GM18867 (cell line): ENCODE results near the gene GRIK3.

ENCODE experiments used
- ATAC-seq: cut with Tn5 transposase; IDR thresholded peaks from one replicate; pipeline ENCODE4 v1.9.1; 2021; ENCODE audit warnings: mild to moderate bottlenecking, moderate library complexity; ENCODE audit not compliant: unreplicated experiment

The GRIK3 gene

GRCh38 chr1:36859926-36860325 is 174.4 kb downstream of the GRIK3 start:
- no peak for ATAC-seq

- ATAC-seq = no peak
These were observed 175.3 kb downstream of the GRIK3 start for GRCh38 chr1:36858981-36859380.

- ATAC-seq = no peak
These were observed 175.8 kb downstream of the GRIK3 start for GRCh38 chr1:36858553-36858952.

GRCh38 chr1:36857754-36858153 is 176.6 kb downstream of the GRIK3 start:
- no peak for ATAC-seq

- no peak for ATAC-seq
These were observed 178.4 kb downstream of the GRIK3 start for GRCh38 chr1:36855699-36856494.

GRCh38 chr1:36853638-36854037 is 180.7 kb downstream of the GRIK3 start:
- no peak for ATAC-seq

GRCh38 chr1:36852586-36852985 is 181.7 kb downstream of the GRIK3 start:
- no peak for ATAC-seq

- no peak for ATAC-seq
These were observed 182.7 kb downstream of the GRIK3 start for GRCh38 chr1:36851595-36851994.

GRCh38 chr1:36851087-36851486 is 183.2 kb downstream of the GRIK3 start:
- ATAC-seq = no peak

GRCh38 chr1:36849956-36850355 is 184.4 kb downstream of the GRIK3 start:
- ATAC-seq = no peak

- ATAC-seq = no peak
These were observed 186.6 kb downstream of the GRIK3 start for GRCh38 chr1:36847761-36848160.

GRCh38 chr1:36847186-36847585 is 187.1 kb downstream of the GRIK3 start:
- no peak for ATAC-seq

GRCh38 chr1:36846357-36846756 is 188.0 kb downstream of the GRIK3 start:
- ATAC-seq = no peak

GRCh38 chr1:36845802-36846201 is 188.5 kb downstream of the GRIK3 start:
- no peak for ATAC-seq

- ATAC-seq = no peak
These were observed 189.4 kb downstream of the GRIK3 start for GRCh38 chr1:36844917-36845316.

GRCh38 chr1:36843906-36844610 is 190.3 kb downstream of the GRIK3 start:
- ATAC-seq = no peak

GRCh38 chr1:36843027-36843426 is 191.3 kb downstream of the GRIK3 start:
- no peak for ATAC-seq

GRCh38 chr1:36842448-36842847 is 191.9 kb downstream of the GRIK3 start:
- no peak for ATAC-seq

GRCh38 chr1:36839485-36839884 is 194.8 kb downstream of the GRIK3 start:
- no peak for ATAC-seq

- ATAC-seq = no peak
These were observed 195.4 kb downstream of the GRIK3 start for GRCh38 chr1:36838888-36839287.

- no peak for ATAC-seq
These were observed 197.4 kb downstream of the GRIK3 start for GRCh38 chr1:36836916-36837315.

GRCh38 chr1:36836196-36836883 is 198.0 kb downstream of the GRIK3 start:
- ATAC-seq = no peak
